Thyroid gland (tissue), 4 donors: ENCODE results near the gene CPLX3. TPM values are rescaled to one million over a fixed set of nuclear protein-coding genes. Genes with fewer than 3 reads are reported as not detected.

Experiments used
- DNase-seq, 2 donors: peaks; one replicate each; pipeline ENCODE4 v3.0.0-alpha.2; 2019
- H3K27ac ChIP-seq, 3 donors: fragments of 200-600 bp; sonication (generic); 1 replicate in 2 of 3; 2 replicates in 1 of 3; pipeline ENCODE4 v1.5.1; 2016 to 2019; ENCODE audit warnings: mild to moderate bottlenecking in 1 of 3, moderate library complexity in 1 of 3
- H3K27me3 ChIP-seq: fragments of 200-600 bp; sonication (generic); one replicate; pipeline ENCODE4 v1.5.1; 2019
- H3K36me3 ChIP-seq, 2 donors: fragments of 200-600 bp; sonication (generic); one replicate each; pipeline ENCODE4 v1.5.1; 2016 to 2019
- H3K4me1 ChIP-seq, 2 donors: fragments of 200-600 bp; sonication (generic); one replicate each; pipeline ENCODE4 v1.5.1; 2017 to 2019
- H3K4me3 ChIP-seq, 3 donors: fragments of 200-600 bp; sonication (generic); replicated peaks in 1 of 3; 1 replicate in 2 of 3; 2 replicates in 1 of 3; pipeline ENCODE4 v1.5.1; 2016; ENCODE audit warnings: mild to moderate bottlenecking in 1 of 3
- H3K9me3 ChIP-seq: fragments of 200-600 bp; sonication (generic); one replicate; pipeline ENCODE4 v1.5.1; 2017
- POLR2A ChIP-seq, 2 donors: fragments of 450-650 bp; IDR thresholded peaks; one replicate each; pipeline ENCODE4 v1.6.1; 2017; ENCODE audit warnings: antibody characterized with exemption in 2 of 2, mild to moderate bottlenecking in 2 of 2, moderate library complexity in 1 of 2
- WGBS, 2 donors: methylation state at CpG; one replicate each; pipeline ENCODE4 v1.1.5; 2017; 5-methylcytosine and 5-hydroxymethylcytosine counted together
- intact Hi-C: fragments of 100-400 bp; cut with DNase I; formaldehyde crosslinking; loops from one replicate; pipeline ENCODE4 v1.15.1; 2023
- total RNA-seq, 4 donors: library from RNA; depleted of rRNA; stranded (reverse); fragments of >200 nt; gene quantifications; one replicate each; pipeline ENCODE4 v1.2.3, GENCODE V29; 2016
- TF ChIP-seq, protein P1 (sequence below), 6 experiments: fragments of 200-600 bp in 3 of 6; fragments of 450-650 bp in 3 of 6; sonication (generic) in 3 of 6; IDR thresholded peaks; one replicate each; pipeline ENCODE4 v1.5.1; 2016 to 2019; ENCODE audit warnings: antibody characterized with exemption in 6 of 6, mild to moderate bottlenecking in 2 of 6, inconsistent platforms in 1 of 6, moderate library complexity in 1 of 6

CPLX3 gene
- total RNA-seq, 4 donors from 2014 or later: not detected

DNA sequence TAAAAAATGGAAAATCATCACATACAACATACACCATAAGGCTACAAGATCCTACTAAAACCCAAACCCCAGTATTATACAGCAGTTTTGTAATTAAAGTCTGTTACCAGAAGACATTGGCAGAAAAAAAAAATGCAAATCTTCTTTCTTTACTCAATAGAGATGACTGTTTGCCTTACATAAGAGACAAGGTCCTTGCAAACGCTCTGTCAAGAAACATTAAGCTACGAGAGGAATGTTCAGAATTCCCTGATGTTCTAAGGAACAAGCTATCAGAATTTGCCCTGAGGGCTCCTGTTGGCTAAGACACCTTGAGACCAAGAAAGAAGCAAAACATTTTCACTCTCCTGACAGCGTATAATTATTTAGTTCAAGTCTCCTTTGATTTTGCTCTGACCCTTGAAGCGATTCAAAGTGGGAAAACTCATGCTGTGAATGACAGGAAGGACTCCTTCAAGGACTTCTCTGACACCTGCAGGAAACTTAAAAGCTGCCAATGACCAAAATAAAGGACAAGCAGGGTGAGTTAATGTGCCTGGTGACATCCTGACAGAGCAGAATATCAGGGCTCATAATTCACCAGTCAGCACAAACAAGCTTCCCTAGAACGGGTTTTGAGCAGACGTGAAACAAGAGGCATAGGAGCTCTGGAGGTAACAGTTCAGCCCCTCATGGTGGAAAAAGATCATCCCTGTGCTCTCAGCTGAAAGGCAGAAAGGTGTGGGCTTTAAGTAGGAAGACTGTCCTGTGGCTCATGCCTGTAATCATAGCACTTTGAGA, 44.2 kb downstream of the CPLX3 start:
- Histone ChIP-seq H3K4me3 (no peak overlapping the region), H3K27ac (peak overlapping the region; percentile 7 to 78 (median 67)), H3K36me3 (no peaks in the 10 kb centered on the region), H3K9me3 (no peaks in the 10 kb centered on the region), H3K27me3 (no peaks in the 10 kb centered on the region), H3K4me1 (peaks cover 46 to 71% of the 10 kb centered on the region in 2 donors)
- TF ChIP-seq, protein P1, sequence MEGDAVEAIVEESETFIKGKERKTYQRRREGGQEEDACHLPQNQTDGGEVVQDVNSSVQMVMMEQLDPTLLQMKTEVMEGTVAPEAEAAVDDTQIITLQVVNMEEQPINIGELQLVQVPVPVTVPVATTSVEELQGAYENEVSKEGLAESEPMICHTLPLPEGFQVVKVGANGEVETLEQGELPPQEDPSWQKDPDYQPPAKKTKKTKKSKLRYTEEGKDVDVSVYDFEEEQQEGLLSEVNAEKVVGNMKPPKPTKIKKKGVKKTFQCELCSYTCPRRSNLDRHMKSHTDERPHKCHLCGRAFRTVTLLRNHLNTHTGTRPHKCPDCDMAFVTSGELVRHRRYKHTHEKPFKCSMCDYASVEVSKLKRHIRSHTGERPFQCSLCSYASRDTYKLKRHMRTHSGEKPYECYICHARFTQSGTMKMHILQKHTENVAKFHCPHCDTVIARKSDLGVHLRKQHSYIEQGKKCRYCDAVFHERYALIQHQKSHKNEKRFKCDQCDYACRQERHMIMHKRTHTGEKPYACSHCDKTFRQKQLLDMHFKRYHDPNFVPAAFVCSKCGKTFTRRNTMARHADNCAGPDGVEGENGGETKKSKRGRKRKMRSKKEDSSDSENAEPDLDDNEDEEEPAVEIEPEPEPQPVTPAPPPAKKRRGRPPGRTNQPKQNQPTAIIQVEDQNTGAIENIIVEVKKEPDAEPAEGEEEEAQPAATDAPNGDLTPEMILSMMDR (IDR thresholded peaks at IDR 0.05): no peak
- TF ChIP-seq POLR2A (IDR thresholded peaks at IDR 0.05): no peak
- 49 to 54% methylated on average over 6 of the region's 6 CpGs for WGBS, 2 donors
- intact Hi-C loops: no loop called here
- DNase-seq: no peak

DNA sequence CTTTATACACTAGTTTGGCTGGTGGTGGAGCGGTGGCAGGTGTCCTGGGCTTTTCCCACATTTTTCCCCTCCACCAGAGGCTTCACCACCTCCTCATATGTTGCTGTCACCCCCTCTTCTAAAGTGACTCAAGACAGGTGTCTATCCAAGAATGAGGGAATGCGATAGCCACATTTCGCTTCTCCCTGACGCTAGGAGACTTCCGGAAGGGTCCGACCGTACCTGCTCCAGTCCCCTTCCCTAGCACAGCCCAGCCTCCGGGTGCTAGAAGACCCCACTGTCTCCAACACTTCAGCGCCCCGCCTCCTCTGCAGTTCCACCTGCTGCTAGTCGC, 46.2 kb downstream of the CPLX3 start:
- no peak for DNase-seq
- WGBS, 2 donors: 0 to 2% methylated on average over 6 to 11 of the region's 11 CpGs
- H3K36me3 ChIP-seq: no peaks in the 10 kb centered on the region
- peaks cover 39 to 54% of the 10 kb centered on the region in 2 donors for H3K4me1 ChIP-seq
- TF ChIP-seq, protein P1 (IDR thresholded peaks at IDR 0.05): no peak
- TF ChIP-seq POLR2A (IDR thresholded peaks at IDR 0.05): no peak
- peak overlapping the region; percentile 82 to 90 (median 88) for H3K27ac ChIP-seq
- H3K27me3 ChIP-seq: no peaks in the 10 kb centered on the region
- intact Hi-C loops: no loop called here
- H3K4me3 ChIP-seq: peak overlapping the region; percentile 45 to 97 (median 59)
- H3K9me3 ChIP-seq: no peaks in the 10 kb centered on the region

DNA sequence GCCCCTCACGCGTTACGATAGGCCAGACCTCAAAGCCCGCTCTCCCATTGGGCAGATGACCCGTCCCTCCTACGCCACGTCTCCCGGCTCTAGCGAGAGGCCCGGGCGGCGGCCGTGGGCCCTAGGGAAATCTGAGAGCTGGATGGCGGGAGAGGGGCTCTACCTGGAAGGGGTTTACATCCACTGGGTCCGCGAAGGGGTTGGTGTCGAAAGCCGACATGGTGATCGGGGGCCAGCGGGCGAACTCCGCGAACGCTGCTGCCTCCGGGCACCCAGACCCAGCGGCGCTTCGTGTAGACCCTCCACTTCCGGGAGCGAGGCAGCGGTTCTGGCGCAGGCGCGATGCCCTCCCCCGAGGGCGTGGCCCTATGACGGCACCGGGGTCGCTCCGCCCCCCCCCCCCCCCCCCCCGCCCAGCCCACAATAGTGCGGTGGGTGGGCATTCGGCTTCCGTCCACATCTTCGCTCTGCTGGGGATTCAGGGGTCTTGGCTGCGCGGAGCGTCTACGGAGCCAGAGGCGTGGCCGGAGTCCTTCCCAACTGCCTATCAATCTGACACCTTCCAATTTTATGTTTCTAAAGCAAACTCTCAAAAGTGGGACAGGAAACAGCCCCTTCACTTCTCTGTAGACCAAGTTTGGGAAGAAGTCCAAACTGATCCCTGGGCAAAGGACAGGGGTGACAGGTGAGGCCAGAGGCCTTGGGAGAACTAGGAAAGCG, 46.8 kb downstream of the CPLX3 start, which contains the start of gene SCAMP2:
SCAMP2 (minus strand) TSS at position 330 of the 720 bp plus-strand sequence; CDS start at position 220, 110 bp downstream.
- Histone ChIP-seq H3K4me1 (peaks cover 39 to 49% of the 10 kb centered on the region in 2 donors), H3K36me3 (no peaks in the 10 kb centered on the region)

DNA sequence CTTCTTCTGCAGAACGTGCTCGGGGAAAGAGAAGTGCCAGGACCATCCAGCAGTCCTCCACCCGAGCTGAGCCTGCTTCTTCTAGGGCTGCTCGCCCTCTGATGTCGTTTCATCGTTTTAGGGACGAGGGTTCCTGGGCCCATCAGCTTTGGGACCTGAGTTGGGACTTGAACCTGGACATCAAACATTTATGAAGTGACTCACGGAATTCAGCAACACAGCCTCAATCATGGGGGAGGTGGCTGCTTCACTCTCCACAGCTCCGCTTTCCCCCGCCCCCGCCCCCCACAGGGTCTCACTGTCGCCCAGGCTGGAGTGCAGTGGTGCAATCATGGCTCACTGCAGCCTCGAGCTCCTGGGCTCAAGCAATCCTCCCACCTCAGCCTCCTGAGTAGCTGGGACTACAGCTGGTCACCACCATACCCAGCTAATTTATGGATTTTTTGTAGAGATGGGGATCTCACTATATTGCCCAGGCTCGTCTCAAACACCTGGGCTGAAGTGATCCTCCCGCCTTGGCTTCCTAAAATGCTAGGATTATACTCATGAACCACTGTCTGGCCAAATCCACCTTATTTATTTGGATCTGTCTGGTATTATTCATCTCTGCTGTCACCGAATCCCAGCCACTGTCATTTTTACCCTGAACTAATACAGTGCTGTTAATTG, 47.5 kb downstream of the CPLX3 start:
- no peaks in the 10 kb centered on the region for H3K36me3 ChIP-seq
- H3K27me3 ChIP-seq: no peaks in the 10 kb centered on the region
- H3K4me1 ChIP-seq: peaks cover 33 to 42% of the 10 kb centered on the region in 2 donors
- intact Hi-C loops: no loop called here
- peak overlapping the region; percentile 82 to 90 (median 88) for H3K27ac ChIP-seq
- H3K4me3 ChIP-seq: peak overlapping the region in 2 of 3 donors; percentile 45 to 97
- H3K9me3 ChIP-seq: no peaks in the 10 kb centered on the region
- TF ChIP-seq, protein P1 (IDR thresholded peaks at IDR 0.05): no peak
- TF ChIP-seq POLR2A (IDR thresholded peaks at IDR 0.05): no peak
- DNase-seq: peak; percentile 25 to 31
- 35 to 37% methylated on average over 13 to 16 of the region's 16 CpGs for WGBS, 2 donors

More for the DNA sequence above, 46.8 kb downstream of the CPLX3 start, which contains the start of gene SCAMP2:
- H3K27me3 ChIP-seq: no peaks in the 10 kb centered on the region
- DNase-seq: peak; percentile 94 to 95
- TF ChIP-seq, protein P1 (IDR thresholded peaks at IDR 0.05): no peak
- TF ChIP-seq POLR2A (IDR thresholded peaks at IDR 0.05): peak; percentile 56 to 89
- intact Hi-C loops: no loop called here
- peak within 1 kb of the TSS; percentile 82 to 90 (median 88) for H3K27ac ChIP-seq
- no peaks in the 10 kb centered on the region for H3K9me3 ChIP-seq
- H3K4me3 ChIP-seq: peak within 1 kb of the TSS; percentile 45 to 97 (median 59)
- 0 to 1% methylated on average over 3 to 42 of the region's 52 CpGs for WGBS, 2 donors
